CD4-positive, alpha-beta T cell treated with Interleukin-6 for 4 hours (primary cell): ENCODE results near the gene CCN2.

ENCODE experiments used
- DNase-seq: peaks from one replicate; pipeline ENCODE4 v3.0.0-alpha.2; 2020; ENCODE audit warnings: mixed read lengths

The CCN2 gene

DNA sequence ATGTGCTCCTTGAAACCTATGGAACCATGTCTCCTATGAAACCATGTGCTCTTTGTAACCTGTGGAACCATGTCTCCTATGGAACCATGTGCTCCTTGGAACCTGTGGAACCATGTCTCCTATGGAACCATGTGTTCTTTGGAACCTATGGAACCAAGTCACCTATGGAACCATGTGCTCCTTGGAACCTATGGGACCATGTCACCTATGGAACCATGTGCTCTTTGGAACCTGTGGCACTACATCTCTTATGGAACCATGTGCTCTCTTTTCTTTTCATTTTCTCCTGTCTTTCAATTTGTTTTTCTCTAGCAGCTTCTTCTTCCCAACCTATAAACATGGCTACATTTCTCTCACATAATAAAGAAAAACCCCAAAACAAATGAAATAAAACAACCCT lies 11.9 kb upstream of the CCN2 start:
- no peak for DNase-seq

DNA sequence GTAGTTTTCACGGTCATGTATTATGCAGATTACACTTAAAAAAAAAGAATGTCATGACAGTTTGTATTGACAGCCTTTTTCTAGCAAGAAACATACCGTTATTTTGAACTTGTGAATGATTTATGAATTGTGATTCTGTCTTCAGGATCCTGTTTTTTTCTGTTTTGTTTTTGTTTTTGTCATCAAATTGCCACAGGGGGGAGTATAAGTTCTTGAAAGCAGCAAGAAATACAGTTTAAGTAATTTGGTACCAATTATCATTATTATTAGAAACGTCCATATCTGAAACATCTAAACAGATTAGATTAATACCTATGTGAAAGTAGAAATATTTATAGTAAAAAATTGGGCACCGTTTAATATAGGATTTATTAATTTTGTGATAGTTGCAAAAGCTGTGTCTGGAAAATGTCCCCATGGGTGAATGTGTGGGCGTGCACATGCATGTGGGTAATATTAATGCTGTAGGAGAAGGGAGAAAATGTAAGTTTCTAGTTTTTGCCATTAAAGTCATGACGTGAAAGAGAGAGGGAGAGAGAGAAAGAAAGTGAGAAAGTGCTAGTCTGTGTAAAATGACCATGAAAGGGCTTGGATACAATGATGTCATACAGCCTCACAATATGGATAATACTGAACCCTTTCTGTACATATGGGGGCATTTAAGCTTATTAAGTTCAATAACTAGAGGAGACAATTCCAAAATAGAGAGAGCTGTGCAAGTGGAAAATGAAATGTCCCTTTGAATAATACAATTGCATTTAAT lies 9.4 kb upstream of the CCN2 start:
- no peak for DNase-seq

DNA sequence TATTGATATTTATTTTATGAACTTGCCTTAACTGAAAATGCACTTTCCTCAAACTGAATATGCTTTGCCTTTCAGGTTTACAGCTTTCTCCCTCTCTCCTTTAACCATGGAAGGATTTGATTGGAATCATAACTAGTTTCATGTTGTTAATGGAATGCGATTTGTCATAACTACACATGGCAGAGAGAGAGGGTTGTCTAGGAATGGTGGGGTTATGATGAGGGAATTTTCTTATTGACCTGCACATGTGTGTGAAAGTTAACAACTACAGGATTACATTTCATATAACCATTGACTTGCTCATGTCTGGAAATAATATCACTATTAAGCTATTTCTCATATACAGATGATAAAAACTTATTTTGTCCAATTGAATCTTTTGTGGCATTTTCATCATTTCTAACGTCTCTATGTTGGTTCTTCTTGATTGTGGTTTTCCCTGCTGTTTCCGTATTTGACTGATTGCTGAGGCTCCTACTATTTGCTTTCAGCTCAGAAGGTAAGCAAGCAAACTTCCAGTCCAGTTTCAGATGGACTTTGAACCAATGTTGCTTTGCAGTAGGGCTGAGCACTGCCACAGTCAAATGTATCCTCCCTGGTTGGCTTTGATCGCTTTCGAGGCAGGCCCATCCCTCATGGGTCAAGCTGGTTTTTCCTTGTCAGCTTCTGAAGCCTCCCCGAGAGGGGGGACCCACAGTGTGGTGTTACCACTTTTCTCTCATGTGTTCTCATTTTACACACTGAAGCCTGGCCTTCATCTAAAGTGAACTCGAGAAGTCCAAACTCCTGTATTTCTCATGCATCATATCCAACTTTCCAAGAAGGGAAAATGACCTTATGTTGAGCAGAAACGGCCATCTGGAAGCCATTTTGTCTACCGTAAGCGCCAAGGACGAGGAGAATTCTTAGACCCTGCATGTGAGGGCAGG lies 7.6 kb upstream of the CCN2 start:
- DNase-seq = no peak

DNA sequence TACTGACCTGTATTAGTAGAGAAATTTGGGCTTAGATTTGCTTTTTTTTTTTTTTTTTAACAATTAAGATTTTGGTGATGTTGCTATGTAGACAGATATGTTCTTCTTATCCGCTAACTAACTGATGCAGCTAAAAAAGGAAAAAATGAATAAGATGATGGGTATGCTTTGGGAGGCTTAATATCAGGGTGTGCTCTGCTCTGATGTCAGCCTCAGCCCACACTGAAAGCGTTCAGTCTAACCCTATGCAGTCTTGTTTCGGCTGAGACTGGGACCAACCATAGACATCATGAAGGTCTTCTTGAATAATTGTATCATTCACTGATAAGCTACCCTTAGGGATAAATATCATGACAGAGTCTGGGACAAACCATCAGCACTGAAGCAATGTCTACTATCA lies 6.9 kb upstream of the CCN2 start:
- no peak for DNase-seq

DNA sequence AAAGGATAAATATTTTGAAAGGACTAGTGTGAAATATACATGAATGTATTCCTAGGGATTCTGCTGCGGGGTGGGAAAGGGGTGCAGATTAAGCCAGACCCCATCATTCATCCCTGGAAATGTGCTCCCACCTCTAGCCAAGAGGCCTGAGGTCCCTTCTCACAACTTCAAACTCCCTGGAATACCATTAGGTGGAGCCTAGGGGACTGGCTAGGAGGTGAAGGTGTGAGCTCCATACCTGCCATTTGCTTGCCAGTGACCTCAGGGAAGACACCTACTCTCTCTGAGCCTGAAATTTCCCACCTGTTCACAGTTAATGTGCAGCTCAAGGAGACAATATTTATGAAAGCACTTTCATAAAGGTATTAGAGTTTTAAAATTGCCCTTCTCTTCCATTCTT lies 4.7 kb upstream of the CCN2 start:
- no peak for DNase-seq

DNA sequence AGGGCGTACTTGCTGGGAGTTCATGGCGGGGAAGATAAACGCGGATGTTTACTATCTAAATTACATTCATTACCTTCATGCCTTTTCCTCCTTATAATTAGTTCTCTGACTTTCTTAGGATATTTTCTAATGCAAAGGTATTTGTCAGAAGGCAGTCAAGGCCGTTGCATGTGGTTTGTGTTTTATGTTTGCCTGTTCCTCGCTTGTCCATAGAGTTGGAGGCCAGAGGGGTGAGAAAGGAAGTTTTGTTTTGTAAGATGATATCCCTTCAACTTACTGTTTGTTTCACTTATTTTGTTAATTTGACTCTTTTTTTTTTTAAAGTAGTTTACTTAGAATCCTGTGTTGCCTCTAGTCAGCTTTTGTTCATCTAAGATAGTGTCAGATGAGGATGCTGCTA lies 4.0 kb upstream of the CCN2 start:
- no peak for DNase-seq

DNA sequence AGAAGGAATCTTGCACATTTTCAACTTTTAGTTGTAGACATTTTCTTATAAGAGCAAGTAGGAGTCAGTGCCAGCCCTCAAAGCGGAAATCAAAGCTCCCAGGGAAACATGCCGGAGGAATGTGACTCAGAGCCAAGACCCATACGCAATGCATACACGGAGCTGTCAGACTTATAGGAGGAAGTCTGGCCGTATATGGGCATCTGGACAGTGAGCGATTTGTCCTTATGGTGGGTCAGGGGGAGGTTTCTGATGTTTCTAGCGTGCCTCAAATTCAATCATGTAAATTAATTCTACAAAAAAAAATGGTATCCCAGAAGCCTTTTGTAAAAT lies 3.6 kb upstream of the CCN2 start:
- DNase-seq = no peak

DNA sequence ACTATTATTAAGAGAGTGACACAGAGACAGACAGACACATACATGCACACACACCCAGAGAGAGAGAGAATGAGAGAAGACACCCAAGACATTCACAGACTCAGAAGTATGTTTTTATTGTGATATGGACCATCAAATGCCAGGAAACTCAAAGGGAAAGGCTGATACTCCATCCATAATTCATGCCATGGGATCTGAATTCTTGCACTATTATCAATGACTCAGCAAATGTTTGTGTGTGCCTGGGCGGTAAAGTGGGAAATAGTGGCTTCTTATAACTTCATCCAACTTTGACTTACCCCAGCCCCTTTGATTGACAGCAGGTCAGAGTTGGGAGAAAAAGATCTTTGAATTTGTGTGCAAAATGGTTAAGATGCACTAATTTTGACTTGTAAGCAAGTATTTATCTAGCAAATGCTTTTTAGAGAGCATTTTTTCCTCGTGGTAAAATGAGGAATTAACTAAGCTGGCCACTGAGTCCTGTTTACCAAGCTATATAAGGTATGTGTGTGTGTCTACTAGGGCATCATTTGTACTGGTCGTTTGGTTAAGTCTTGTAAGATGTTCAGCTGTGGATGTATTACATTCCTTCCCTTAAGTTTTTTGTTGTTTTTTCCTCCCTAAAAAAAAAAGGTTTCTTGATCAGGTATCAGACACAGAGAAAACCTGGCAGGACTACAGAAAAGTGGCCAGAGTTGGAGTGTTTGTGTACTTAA lies 3.0 kb upstream of the CCN2 start:
- no peak for DNase-seq

DNA sequence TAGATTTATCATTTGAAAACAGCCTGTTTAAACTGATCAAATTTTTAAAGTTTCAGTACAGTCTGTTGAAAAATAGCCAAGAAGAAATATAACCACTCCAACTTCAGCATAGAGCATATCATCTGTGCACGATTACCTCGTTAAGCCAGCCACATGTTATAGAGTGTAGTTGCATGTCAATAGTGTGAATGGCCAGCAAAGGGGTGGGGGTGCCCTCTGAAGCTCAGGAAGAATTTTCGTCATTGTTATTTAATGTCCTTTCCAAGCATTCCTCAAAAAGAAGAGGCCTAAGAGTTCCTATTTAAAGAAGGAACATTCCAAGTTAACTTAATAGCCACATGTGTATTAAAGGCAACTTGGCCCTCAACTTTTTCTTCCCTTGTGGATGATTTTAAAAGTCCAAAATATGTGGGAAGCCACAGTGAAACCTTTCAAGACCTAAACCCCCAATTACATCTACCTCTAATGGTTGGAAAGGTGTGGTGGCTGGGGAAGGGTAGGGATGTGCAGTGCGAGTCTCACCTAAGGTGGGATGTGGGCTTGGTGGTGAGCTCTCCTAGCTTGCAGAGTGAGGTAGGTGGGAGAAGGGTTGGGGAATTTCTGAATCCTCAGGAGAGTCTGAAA lies 1.8 kb upstream of the CCN2 start:
- no peak for DNase-seq

DNA sequence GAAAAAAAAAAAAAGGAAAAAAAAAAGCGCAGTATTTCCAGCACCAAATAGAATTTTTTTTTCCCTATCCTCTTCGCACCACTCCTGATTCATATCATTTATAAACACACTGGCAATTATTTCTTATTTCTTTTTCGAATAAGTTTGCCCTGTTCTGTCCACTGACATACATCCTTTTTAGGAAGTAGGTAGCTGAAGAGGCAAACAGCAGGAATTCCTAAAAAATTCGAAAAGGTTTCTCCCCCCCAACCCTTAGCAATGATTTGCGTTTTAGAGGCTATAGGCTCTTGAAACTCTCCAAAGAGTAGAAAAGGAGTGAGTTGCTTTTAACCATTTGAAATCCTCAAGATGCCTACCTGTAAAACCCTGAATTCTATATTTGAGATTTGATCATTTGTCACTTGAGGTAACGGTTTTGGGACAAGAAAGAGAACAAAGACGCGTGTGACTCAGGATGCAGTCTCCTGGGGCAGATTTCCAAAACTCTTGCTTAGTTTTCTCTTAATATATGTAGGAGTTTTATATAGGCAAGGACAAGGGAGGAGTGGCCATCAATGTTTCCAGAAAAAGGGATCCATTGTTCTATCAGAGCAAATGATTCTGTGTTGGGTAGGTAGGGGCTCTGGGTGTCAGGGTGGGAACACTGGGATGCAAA lies 531 bp upstream of the CCN2 start:
- no peak for DNase-seq

DNA sequence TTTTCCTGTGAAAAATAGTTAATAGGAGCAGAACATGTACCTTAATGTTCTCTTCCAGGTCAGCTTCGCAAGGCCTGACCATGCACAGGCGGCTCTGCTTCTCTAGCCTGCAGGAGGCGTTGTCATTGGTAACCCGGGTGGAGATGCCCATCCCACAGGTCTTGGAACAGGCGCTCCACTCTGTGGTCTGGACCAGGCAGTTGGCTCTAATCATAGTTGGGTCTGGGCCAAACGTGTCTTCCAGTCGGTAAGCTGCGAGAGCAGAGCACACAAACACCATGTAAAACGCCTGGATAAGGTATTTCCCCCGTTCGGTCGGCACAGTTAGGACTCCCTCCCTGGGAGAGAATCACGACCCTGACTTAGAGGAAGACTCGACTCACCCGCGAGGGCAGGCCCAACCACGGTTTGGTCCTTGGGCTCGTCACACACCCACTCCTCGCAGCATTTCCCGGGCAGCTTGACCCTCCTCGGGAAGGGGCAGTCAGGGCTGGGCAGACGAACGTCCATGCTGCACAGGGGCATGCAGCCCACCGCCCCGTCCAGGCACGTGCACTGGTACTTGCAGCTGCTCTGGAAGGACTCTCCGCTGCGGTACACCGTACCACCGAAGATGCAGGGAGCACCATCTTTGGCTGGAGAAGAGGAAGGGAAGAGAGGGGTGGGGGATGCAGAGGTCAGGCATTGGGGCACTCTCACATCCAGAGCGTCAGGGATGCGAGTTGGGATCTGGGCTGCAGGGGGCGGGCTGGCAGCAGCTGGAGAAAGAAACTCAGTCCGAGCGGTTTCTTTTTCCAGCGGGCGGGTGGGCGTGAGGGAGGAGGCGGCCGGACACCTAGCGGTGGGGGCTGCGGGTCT lies 1.0 kb downstream of the CCN2 start:
- DNase-seq = no peak

DNA sequence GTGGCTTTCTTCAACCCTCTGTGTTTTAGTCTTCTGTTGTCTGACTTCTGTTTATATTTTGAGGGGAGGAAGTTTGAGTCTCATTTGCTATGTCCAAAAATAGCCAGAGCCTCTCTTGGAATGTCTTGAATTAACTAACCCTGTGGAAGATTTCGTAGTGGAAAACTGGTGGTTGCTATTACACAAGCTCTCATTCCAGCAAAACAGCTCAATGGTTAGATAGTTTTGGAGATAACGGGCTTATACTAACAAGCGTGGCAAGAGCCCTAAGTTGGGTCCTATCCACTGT lies 1.6 kb downstream of the CCN2 start:
- DNase-seq = no peak

DNA sequence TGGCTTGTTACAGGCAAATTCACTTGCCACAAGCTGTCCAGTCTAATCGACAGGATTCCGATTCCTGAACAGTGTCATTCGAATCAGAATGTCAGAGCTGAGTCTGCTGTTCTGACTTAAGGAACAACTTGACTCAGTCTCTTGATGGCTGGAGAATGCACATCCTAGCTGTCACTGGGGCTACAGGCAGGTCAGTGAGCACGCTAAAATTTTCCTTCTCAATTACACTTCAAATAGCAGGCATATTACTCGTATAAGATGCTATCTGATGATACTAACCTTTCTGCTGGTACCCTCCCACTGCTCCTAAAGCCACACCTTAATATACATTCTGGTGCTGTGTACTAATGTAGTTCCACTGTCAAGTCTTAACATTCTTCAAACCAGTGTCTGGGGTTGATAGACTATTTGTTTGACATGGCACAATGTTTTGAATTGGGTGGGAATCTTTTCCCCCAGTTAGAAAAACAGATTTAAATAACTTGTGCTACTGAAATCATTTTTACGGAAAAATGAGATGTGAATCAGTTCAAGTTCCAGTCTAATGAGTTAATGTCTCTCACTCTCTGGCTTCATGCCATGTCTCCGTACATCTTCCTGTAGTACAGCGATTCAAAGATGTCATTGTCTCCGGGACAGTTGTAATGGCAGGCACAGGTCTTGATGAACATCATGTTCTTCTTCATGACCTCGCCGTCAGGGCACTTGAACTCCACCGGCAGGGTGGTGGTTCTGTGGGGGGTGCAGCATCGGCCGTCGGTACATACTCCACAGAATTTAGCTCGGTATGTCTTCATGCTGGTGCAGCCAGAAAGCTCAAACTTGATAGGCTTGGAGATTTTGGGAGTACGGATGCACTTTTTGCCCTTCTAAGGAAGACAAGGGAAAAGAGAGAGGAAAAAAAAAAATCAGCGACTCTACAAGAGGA lies 2.2 kb downstream of the CCN2 start:
- DNase-seq = no peak

DNA sequence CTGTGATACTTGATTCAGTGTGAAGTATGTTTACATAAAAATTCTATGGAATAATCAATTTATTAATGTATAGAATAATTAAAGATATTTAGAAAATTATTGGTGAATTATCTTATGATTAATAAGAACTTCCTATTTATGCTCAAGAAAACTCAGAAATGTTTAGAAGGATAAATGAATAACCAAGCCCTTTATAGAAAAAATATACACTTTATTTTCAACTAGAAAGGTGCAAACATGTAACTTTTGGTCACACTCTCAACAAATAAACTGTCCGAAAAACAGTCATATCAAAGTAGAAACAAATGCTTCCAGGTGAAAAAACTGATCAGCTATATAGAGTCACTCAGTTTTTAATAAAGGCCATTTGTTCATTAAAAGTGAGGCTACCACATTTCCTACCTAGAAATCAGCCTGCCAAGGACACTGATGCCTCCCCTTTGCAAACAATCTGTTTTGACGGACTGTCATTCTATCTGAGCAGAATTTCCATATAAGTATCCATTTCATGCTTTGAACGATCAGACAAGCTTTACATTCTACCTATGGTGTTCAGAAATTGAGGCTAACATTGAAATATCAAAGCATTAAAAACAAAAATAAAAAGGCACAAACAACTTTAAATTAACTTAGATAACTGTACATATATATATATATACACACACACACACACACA lies 3.0 kb downstream of the CCN2 start:
- no peak for DNase-seq

DNA sequence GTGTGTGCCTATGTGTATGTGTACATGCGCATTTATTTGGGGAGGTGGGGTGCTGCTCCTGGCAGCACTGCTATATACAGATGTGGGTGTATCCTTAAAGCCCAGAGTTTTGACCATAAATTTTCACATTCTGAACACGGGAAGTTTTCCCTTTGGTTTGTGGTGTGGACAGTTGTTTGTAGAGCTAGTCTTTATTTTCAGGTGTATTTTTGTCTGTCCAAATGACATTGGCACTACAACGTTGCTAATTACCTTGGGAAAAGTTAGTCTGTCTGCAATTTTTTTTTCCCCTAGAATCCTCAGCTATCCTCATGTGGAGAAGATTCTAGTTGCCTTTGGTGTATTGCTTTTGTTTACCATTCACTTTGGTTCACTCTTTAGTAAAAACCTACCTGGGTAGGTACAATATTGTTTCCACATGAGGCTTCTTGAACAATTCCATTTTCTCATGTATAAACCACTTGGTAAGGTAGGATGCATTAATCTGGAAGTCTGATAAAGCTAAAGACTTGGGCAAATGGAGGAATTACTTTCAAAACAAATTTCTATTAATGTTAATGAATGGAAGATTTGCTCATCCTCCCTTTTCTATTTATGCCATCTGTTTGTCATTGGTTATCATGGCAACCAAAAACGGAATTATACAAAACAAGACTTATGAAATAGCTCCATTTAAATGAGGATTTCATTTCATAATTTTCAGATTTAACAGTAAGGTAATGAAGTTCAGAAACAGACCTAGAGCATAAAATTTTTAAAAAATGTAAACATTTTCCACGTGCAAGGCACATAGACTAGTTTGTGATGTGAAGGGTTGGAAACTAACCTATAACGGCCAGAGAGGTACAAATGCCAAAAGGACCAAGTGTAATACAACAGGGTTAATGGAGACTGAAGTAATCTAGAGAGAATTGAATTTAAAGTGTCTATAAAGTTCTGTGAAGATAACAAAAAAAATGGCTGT lies 3.9 kb downstream of the CCN2 start:
- DNase-seq = no peak

DNA sequence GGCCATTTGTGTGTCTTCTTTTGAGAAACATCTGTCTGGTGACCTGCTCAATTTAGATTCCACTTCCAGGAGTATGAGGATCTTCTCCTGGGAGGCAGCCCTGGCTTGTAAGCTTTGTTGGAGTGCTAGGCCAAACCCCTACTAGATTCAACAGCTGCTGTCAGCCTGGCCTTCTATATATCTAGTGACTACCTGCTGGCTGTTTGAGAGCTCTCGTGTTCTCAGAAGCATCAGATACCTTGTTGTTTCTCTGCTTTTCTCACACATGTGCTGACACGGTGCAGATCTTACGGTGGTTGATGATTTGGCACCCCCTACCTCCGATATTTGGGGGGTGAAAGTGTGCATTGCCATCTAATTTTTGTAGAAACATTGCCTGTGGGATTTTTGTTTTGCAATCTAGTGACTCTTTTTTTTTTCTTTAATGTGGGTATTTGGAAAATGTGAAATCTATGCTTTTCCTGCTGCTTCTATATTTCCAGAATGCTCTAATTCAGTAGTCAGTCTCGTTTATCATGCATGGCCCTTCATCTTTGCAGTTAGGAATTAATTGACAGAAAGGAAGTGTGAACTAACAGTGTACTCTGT lies 4.7 kb downstream of the CCN2 start:
- DNase-seq = no peak

DNA sequence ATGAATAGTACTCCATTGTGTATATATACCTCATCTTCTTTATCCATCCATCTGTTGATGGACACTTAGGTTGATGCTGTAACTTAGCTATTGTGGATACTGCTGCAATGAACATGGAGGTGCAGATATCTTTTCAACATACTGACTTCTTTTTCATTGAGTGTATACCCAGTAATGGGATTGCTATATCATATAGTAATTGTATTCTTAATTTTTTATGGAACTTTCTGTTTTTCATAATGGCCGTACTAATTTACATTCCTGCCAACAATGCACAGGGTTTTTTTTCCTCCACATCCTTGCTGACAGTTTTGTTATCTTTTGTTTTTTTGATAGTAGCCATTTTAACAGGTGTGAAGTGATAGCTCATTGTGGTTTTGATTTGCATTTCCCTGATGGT lies 5.2 kb downstream of the CCN2 start:
- no peak for DNase-seq
